ENCODE measurements around the gene FUT3.

- TF ChIP-seq CTCF (optimal IDR thresholded peaks at IDR 0.05 in 1 of 3, IDR thresholded peaks at IDR 0.05 in 1 of 3, conservative IDR thresholded peaks at IDR 0.05 in 1 of 3; ENCODE audit: extremely low read depth in 1 of 3, insufficient read depth in 2 of 3, low read length in 3 of 3) (no peak), EZH2 (IDR thresholded peaks at IDR 0.05; ENCODE audit: low read length) (no peak)
Observed at GRCh38 chr19:5814123-5814851, 37.0 kb downstream of the FUT3 start.

Measured in keratinocyte (primary cell).